ENCODE measurements around the gene LRRN1.

LRRN1 gene

DNA sequence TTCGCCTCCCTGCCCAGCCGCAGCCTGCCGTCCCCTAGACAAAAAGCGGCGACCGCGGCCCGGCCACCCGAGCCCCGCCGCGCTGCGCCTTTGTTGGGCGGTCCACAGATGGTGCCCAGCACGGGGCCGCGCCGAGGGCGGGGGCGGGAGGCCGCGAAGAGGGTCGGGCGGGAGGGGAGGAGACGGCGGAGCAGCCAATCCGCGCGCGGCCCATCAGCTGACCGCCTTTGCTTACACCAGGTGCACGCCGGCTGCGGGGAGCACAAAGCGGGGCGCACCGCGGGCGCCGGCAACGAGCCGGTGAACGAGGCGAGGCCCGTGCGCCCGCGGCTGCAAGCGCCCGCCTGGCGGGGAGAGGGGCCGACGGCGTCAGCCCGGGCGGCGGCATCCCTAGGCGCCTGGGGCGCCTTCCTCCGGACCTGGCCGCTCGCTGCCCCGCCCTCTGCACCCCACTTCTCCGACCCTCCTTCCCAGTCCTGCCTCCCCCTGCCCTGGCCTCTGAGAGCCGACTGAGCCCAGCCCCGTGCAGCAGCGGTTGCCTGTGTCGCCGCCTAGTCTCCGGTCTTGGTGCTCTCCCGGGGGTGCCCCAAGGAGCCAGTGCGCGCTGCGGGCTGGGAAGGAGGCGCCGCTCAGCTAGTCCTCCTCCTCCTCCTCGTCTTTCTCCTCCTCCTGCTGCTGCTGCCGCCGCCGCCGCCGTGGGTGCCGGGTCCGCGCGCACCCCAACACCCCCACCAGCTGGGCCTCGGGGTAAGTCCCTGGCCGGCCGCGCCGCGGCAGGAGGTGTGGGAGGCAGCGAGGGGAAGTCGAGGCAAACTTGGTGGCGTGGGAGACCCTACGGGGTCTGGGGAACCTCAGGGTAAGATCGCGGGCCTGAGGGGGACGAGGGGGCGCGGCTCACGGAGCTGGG is at the start of gene LRRN1:
Gene LRRN1 (plus strand): TSS at position 259 of the 907 bp plus-strand sequence. CDS start 45,211 bp downstream, outside the sequence.
- no peak for DNase-seq

DNA sequence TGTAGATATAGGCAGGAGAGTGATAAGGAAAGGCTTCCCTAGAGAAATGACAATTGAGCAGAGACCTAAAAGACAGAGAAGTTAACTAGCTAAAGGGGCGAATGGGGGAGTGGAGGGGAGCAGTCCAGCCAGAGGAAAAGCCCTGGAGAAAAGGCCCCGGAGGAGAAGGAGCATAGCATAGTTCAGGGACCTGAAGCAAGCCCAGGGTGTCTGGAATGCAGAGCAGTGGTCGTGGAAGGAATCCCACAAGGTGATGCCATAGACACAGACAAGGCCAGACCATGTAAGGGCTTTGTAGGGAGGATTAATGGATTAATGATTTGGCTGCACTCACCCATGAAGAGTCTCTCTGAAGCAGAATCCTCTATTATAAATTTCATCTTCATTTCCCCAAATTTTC is 45.8 kb upstream of the LRRN1 start:
- no peak for DNase-seq

DNA sequence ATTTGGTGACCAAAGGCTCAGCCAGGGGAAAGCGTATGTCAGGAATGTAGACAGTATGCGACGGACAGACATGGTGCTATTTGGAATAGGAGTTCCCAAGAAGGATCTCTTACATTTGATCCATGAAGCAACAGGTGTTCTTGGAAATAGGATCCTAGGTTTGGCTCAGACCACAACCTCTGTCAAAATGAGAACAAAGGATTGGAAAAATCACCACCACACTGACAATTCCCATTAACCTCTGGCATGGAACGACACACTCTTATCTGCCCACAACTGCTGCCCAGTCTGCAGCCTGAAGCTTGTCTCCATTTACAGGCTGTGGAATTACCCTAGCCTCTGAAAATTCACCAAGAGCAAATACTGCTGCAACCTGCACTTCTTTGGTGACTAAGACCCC is 33.6 kb upstream of the LRRN1 start:
- no peak for DNase-seq

DNA sequence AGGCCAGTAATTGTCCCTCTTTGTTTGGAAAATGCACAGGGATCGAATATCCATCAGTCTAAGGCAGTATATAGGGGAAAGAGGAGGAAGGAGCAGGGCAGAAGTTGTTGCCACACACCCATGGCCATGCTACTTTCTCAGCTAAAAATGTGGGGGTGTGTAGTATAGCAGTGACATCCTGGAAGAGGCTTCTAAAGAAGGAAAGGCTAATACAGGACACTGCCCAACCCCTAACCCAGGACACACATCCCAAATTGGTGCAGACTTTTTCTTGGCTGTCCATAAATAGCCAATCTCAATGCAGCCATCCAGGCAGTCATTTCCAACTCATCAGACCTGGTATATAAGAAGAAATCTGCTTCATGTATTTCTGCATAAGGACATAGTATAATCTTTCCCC is 33.1 kb upstream of the LRRN1 start:
- no peak for DNase-seq

DNA sequence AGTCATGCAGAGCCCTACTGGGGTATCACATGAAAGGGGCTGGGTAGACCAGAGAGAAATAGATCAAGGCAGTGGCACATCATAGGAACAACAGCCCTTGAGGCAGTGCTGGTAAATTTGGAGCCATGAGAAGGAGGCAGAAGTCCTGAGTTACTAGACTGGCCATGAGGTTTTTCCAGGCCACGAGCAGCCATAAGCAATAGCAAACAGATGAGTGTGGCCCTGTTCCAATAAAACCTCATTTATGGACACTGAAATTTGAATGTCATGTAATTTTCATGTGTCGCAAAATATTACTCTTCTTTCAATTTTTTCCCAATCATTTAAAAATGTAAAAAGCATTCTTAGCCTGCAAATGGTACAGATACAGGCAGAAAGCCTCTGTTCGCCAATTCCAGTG is 28.1 kb upstream of the LRRN1 start:
- DNase-seq: no peak

DNA sequence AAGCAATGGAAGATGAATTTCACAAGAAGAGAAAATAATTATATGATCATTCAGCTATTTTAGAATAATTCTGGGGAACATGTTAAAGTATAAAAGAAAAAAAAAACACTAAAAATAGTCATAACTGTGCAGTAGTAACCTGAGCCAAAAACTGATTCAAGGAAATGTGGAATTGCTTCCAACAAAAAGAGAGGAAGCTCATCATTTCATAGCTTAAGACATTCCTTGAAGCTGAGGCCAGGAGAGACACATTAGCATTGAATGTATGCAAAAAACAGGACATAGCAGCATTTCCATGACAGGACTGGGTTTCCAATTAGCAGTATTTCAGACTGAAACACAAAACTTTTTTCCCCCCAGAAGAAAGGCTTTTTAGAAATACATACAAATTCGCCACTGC is 27.7 kb upstream of the LRRN1 start:
- DNase-seq: no peak

DNA sequence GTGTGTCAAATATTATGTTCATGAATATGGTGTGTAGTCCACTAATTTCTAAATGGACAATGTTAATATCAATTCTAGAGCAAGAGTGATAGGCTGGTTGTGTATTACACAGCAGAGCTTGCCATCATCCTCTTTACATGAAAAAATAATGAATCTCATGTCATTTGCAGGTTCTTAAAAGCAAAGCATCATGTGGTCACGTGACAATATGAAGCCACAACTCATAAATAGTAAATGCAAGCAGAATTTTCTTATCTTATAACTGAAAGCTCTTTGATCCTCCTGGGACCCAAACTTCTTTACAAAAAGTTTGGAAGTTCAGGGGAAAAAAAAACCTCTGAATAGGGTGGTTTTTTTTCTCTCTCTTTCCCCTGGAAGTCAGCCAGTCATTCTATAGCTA is 26.9 kb upstream of the LRRN1 start:
- no peak for DNase-seq

DNA sequence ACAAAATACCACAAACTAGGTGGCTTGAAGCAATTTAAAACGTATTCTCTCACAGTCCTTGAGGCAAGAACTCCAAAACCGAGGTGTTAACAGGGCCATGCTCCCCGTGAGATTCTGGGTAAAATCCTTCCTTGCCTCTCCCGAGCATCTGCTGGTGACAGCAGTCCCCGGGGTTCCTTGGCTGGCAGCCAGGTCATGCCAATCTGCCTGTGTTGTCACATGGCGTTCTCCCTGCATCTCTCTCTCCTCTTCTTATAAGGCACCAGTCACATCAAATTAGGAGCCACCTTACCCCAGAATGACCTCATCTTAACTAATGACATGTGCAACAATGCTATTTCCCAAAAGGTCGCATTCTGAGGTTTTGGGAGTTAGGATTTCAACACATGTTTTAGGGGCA is 26.3 kb upstream of the LRRN1 start:
- no peak for DNase-seq

DNA sequence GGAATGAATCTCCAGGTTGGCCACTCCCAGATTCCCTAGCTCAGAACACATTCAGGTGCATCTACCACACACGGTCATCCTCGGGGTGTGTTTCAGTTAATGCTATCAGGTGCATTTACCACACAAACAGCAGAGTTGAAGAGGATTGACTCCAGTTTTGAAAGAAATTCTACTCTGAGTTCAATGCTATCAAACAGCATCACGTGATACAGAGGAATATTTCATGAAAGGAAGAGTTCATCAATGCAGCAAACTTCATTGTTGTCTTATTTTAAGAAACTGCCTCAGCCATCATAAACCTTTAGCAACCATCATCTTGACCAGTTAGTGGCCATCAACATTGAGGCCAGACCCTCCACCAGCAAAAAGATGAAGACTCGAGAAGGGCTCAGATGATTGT is 22.6 kb upstream of the LRRN1 start:
- DNase-seq: no peak

DNA sequence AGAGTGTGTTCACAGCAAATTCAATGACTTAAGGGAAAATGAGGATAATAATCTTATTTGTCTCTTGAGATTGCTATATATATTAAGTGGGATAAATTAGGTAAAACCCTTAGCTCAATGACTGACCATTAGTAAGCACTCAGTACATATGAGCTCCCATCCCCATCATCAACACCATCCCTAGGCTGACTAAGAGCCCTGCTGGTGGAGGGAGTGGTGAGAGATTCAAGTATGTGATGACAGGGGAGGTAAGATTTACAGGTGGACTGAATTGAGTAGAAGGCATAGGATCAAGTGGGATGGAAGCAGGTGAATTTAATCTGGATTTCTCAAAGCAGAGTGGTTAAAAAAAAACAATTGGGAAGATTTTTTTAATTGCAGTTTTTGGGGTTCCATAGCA is 21.0 kb upstream of the LRRN1 start:
- no peak for DNase-seq

DNA sequence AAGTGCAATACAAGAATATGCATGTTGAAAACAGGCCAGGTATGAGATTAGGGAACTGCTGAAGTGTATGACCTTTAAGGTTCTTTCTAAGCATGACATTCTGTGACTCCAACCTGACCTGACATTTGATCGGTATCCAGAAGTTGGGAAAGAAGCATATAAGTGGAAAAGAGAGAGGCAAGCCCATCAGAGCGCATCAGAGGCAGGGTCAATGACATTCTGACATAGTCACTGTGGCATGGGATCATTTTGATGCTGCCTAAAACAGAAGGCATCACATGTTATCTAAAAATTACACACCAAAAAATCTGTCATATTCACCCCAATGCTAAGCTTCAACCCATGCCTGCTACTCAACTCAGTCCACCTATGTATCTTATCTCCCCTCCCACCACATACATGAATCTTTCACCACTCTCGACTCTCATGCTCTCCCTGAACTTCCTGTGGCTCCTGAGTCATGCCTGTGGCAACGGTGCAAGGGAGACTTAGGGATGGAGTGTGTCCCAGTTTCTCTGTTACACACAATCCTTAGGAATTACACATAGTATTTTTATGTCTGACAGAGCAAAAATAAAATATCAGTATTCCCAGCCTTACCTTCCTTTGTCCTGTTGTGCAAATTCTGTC is 20.5 kb upstream of the LRRN1 start:
- DNase-seq: no peak

DNA sequence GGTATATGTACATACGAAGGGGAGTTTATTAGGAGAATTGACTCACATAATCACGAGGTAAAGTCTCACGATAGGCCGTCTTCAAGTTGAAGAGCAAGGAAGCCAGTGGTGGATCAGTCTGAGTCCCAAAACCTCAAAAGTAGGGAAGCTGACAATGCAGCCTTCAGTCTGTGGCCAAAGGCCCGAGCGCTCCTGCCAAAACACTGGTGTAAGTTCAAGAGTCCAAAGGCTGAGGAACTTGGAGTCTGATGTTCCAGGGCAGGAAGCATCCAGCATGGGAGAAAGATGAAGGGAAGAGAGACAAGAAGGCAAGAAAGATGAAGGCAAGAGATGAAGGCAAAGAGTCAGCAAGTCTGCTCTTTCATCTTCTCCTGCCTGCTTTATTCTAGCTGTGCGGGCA is 16.8 kb upstream of the LRRN1 start:
- DNase-seq: no peak

DNA sequence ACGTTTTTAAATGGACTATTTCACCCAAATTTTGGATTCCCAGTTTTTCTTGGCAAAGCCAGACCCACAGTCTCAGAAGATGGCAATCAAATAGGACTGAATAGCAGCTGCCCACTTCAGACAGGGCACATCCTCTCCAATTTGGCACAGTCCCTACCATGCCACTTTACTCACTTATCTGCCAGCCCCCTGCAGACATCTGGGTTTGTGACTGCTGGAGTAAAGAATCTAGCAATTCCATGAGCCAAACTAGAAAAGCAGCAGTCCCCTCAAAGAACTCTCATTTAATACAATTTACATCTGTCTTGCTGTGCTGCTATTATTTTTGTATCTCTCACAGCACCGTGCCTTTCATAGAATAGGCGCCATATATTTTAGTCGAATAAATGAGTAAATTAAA is 16.0 kb upstream of the LRRN1 start:
- no peak for DNase-seq

DNA sequence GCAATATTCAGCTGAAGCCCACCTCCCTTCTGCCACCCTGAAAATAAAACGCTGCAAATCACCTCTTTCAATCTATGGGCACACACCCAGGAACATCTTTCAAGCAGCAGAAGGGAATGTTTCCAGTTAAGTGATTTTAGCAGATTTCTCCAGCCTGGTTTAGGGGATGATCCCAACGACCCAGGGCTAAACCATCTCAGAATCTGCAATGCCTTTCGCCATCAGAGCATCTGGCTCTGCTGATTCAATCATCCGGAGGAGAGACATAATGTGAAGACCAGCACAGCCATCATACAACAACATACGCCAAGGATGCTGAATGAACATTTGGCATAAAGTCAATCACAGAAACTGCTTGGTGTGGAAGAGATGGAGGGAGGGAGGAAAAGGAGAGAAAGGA is 15.5 kb upstream of the LRRN1 start:
- DNase-seq: no peak

DNA sequence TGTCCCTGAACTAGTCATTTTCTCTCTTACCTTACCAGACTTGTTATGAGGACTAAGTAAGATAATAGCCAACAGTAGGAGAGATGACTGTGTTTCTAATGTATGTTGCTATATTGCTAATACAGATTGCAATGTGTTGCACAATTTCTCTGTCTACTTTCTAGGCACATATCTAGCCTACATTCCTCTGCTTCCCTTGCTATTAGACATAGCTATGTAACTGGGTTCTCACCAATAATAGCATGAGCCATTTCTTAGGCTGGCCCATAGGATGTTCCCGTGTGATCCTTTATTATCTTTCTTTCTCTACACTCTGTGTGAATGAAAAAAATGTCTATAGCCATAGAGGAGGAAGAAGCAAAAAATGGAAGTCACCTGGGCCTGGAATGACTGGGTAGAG is 6.8 kb upstream of the LRRN1 start:
- no peak for DNase-seq

DNA sequence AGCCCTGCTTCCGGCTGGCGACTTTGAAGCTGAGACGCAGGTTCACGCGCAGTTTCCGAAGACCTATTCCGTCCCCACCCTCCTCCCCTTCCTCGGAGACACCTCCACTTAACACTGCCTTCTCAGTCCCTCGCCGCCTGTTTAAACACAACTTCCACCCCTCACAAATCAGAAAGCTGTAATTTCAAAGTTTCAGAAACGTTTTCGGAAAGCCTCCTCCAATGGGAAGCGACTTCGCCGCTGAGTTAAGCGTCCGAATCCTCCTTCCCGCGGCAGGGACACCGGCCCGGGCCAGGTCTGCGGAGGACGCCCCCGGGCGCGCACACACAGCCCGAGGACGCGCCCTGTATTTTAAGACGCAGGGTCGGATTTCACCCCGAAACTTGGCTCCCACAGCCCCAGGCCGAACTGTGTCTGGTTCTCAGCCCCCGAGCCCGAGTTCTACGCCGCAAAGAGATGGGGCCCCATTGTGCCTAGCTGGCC is 559 bp upstream of the LRRN1 start:
- DNase-seq: no peak

DNA sequence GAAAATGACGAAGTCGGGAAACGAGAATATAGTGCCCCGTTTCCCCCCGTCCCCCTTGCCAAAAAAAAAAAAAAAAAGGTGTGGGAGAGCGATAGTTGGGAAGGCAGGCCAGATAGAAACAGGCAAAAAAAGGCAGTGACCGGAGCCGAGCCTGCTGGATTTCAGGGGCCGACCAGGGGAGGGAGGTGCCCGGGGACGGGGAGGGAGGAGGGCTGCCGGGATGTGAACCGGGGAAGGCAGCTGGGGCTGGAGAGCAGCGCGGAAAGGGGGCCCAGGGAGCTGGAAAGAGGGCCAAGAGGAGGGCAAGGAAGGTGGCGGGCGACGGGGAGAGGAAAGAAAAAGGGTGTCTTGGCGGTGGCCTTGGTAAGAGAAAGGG is 837 bp downstream of the LRRN1 start:
- DNase-seq: no peak

DNA sequence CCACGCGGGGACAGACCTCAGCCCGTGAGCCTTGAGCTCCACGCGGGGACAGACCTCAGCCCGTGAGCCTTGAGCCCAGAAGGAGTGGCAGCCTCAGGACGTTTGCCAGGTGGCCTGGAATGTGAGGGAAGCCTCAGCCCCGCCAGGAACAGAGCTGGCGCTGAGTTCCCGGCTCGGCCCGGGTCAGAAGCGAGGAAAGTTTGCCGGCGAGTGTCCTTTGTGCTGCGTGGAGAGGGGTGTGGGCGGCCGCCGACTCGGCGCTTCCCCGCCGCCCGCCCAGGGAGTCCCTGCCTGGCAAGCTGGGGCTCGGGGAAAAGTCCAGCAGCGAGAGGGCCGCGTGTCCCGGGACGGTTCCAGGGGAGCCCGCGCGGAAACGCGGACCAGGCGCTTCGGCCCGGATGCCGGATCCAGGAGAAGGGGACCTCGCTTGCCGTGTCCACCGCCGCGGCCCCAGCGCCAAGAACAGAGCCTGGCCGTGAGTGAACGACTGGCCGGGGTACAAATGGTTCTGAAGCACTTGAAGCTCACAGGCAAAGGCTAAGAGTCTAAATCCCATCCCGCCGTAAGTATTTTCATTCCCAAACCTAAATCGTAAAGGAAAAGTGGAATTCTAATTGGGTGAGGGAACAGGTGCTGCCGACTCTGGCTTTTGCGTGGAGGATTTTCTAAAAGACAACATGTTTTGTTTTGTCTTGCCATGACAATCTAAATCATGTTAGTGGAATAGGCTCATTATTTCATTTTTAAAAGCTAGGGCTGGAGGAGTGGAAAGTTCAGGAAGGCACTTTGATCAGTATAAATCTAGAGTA is 1.7 kb downstream of the LRRN1 start:
- DNase-seq: no peak

DNA sequence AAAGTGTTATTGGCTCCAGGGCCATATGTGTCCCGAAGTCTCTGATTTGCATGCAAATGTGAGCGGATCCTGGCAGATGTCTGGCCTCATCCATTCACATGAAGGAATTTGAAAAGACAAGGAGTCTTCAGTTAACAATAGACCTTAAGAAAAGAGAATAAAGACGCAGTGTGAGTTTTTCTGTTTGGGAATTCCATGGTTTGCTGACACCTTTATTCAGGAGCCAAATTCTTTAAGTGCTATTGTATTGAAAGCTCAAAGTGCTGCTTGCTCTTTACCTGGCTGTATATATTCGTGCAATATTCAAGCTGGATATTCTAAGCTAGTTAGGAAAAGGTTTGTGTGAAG is 2.2 kb downstream of the LRRN1 start:
- no peak for DNase-seq

DNA sequence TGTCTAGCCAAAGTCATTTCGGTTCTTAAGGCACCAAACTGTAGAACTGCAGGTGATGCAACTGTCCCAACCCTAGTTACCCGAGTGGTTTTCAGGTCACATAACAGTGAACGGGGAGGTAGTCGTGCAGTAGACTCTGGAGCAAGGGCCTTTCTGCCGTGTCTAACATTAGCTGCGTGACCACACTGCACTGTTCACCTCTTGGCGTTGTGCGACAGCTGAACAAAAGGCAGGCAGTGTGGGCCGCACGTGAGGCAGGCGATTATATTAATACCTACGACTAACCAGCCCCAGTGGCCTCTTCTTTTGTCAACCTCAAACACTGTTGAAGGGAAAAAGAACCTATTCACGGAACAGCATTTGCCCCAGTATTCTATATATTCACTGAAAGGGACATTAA is 2.8 kb downstream of the LRRN1 start:
- DNase-seq: no peak

DNA sequence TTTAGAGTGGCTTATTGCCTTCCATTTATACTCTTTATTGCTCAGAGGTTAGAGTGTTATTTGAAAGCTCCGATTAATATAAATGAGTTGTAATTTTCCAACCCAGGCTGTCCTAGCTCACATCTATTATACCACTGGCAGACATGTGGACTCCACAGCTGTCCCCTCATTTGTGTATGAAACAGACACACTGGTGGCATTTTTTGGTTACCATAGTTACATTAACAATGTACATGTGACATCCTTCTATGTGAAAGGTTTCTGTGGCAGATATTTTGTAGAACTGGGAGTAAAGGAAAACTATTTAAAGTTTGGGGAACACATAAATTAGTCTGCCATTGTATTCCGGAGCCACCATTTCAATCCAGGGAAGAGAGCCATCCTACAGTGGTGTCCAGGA is 5.3 kb downstream of the LRRN1 start:
- DNase-seq: no peak

DNA sequence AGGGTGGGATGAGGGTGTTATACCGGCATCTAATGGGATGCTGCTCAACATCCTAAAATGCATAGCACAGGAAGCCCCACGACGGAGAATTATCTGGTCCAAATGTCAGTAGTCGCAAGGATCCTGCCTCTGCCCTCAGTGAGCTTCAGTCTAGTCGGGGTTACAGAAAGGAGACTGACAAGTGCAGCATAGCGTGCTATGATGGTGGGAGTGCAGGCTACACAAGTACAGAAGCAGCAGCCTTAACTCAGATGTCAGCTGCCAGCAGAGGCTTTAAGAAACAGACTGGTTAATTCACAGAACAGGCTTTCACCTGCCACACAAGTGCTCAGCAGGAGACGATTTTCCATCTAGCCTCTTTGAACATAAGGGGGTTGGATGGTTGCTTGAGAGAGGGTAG is 6.9 kb downstream of the LRRN1 start:
- DNase-seq: no peak

DNA sequence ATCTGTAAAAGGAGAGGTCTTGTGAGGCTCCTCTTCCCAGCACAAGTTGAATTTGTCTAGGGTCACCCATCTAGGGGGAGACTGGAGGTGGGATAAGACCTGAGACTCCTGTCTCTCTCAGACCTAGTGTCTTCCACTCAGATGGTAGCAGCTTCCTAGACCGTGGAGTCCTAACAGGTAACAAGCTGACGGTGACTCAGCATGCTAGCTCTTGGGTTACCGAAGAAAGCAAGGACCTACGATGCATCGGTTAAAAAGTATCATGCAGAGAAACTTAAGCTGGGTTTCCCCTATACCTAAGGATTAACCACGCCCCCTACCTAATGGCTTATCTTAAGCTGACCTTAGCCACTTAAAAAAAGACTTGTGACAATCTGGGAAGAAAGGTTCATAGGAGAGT is 7.6 kb downstream of the LRRN1 start:
- DNase-seq: no peak

DNA sequence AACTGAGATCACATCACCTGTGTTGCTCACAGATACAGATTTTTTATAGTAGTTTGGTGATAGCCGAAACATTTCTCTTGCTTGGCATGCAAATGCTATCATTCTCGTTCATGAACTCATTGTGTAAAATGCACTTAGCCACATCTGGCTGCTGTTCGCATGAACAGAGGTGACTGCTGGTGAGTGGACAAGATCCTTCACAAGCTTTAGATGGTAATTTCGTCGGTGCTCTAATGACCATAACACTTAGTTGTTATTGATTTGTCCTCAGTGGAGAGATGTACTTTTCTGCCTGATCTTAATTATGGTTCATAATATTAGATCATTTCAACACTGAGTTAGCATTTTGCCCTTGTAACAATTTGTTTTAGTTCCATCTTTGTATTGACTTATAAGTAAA is 13.8 kb downstream of the LRRN1 start:
- no peak for DNase-seq

All from NCI-H2029 (cell line).